HCT116 (cell line): ENCODE data around the gene GABBR2. TPM values are rescaled to one million over a fixed set of nuclear protein-coding genes. Genes with fewer than 3 reads are reported as not detected.

Source experiments
- ATAC-seq: fragments of 200-7000 bp; cut with Tn5 transposase; 2 replicates; pipeline ENCODE4 v1.9.1; 2020; ENCODE audit warnings: mild to moderate bottlenecking, moderate library complexity
- BruUV-seq: library from RNA; stranded (reverse); fragments of 400-500 nt; replicated peaks from 2 replicates; lab custom pipeline; 2021; lab: Mats Ljungman, UMichigan
- CTCF ChIA-PET: fragments of 300-600 bp; sonication (Branson Sonifier 250); formaldehyde crosslinking; loops from one replicate; lab custom pipeline; 2021; ENCODE audit warnings: antibody characterized with exemption; lab: Charles Lee
- POLR2A ChIA-PET: fragments of 300-600, 350-600 bp; sonication (Branson Sonifier 250); formaldehyde crosslinking; loops from one replicate; lab custom pipeline; 2021; ENCODE audit warnings: antibody characterized with exemption; lab: Charles Lee
- RAD21 ChIA-PET, 2 experiments: fragments of 300-600 bp; sonication (Branson Sonifier 250); formaldehyde crosslinking; loops; one replicate each; lab custom pipeline; 2023; ENCODE audit warnings: low total read pairs in 2 of 2; ENCODE audit not compliant: uncharacterized antibody in 2 of 2, unreplicated experiment in 2 of 2, low non-redundant PET in 1 of 2; lab: Charles Lee
- DNase-seq: peaks from one replicate; pipeline ENCODE4 v3.0.0-alpha.2; 2010; ENCODE audit warnings: low read depth, low spot score
- H2AFZ ChIP-seq: fragments of 200-600 bp; shearing (Covaris generic), sonication (generic); 2 replicates; pipeline ENCODE4 v1.6.1; 2017; ENCODE audit warnings: low read depth, mixed run types, mixed read lengths, antibody characterized with exemption, low read length; ENCODE audit not compliant: poor library complexity, severe bottlenecking
- H3K27ac ChIP-seq: 2 replicates; pipeline ENCODE4 v1.5.1; 2012; ENCODE audit warnings: low read depth, low read length
- H3K27me3 ChIP-seq: fragments of 200-600 bp; sonication (generic); 2 replicates; pipeline ENCODE4 v1.6.1; 2016; ENCODE audit warnings: mixed run types, low read length, mixed read lengths; ENCODE audit not compliant: insufficient read depth
- H3K36me3 ChIP-seq, 2 experiments: fragments of 200-500 bp in 1 of 2; fragments of 200-600 bp in 1 of 2; sonication (Bioruptor generic) in 1 of 2; sonication (generic) in 1 of 2; 2 replicates each; pipeline versions ENCODE4 v1.5.1 to v1.6.1; 2014 to 2016; ENCODE audit warnings: low read length in 2 of 2, inconsistent platforms in 1 of 2, mixed read lengths in 1 of 2, mixed run types in 1 of 2; ENCODE audit not compliant: insufficient read depth in 2 of 2, control insufficient read depth in 1 of 2
- H3K4me1 ChIP-seq, 2 experiments: fragments of 200-600 bp in 1 of 2; sonication (generic) in 1 of 2; 2 replicates each; pipeline versions ENCODE4 v1.5.1 to v1.6.1; 2012 to 2017; ENCODE audit warnings: low read length in 2 of 2, inconsistent platforms in 1 of 2, mild to moderate bottlenecking in 1 of 2, mixed read lengths in 1 of 2, mixed run types in 1 of 2, moderate library complexity in 1 of 2; ENCODE audit not compliant: insufficient read depth in 2 of 2, control insufficient read depth in 1 of 2
- H3K4me2 ChIP-seq: fragments of 200-600 bp; sonication (generic); 2 replicates; pipeline ENCODE4 v1.6.1; 2017; ENCODE audit warnings: mixed run types, low read length, mixed read lengths
- H3K4me3 ChIP-seq, 2 experiments: fragments of 200-600 bp in 1 of 2; sonication (generic) in 1 of 2; replicated peaks in 1 of 2; 2 replicates each; pipeline ENCODE4 v1.5.1; 2011 to 2016; ENCODE audit warnings: low read length in 2 of 2, control low read depth in 1 of 2, low read depth in 1 of 2, mild to moderate bottlenecking in 1 of 2, mixed read lengths in 1 of 2, mixed run types in 1 of 2
- H3K79me2 ChIP-seq: fragments of 200-600 bp; sonication (generic); 2 replicates; pipeline ENCODE4 v1.6.1; 2017; ENCODE audit warnings: mild to moderate bottlenecking, mixed run types, low read length, moderate library complexity, mixed read lengths; ENCODE audit not compliant: insufficient read depth
- H3K9ac ChIP-seq: fragments of 200-600 bp; sonication (generic); 2 replicates; pipeline ENCODE4 v1.6.1; 2016; ENCODE audit warnings: low read length, mixed read lengths
- H3K9me2 ChIP-seq: fragments of 200-600 bp; sonication (generic), shearing (Covaris generic); 2 replicates; pipeline ENCODE4 v1.6.1; 2017; ENCODE audit warnings: mixed run types, mild to moderate bottlenecking, moderate library complexity; ENCODE audit not compliant: insufficient read depth
- H3K9me3 ChIP-seq, 2 experiments: fragments of 200-500 bp in 1 of 2; fragments of 200-600 bp in 1 of 2; sonication (Bioruptor generic) in 1 of 2; sonication (generic) in 1 of 2; 2 replicates each; pipeline ENCODE4 v1.6.1; 2014 to 2017; ENCODE audit warnings: low read length in 2 of 2, mixed read lengths in 2 of 2, inconsistent platforms in 1 of 2, low read depth in 1 of 2, mild to moderate bottlenecking in 1 of 2, mixed run types in 1 of 2, moderate library complexity in 1 of 2; ENCODE audit not compliant: control insufficient read depth in 1 of 2, insufficient read depth in 1 of 2
- H4K20me1 ChIP-seq: fragments of 200-600 bp; sonication (generic), shearing (Covaris generic); 2 replicates; pipeline ENCODE4 v1.6.1; 2017; ENCODE audit warnings: mixed run types, mild to moderate bottlenecking, moderate library complexity; ENCODE audit not compliant: insufficient read depth
- ATF3 ChIP-seq: IDR thresholded peaks from 2 replicates; pipeline ENCODE4 v1.6.1; 2012
- CBX3 ChIP-seq: IDR thresholded peaks from 2 replicates; pipeline ENCODE4 v1.6.1; 2012; ENCODE audit warnings: low read depth
- CEBPB ChIP-seq: IDR thresholded peaks from 2 replicates; pipeline ENCODE4 v1.6.1; 2012; ENCODE audit warnings: low read depth
- ELF1 ChIP-seq: IDR thresholded peaks from 2 replicates; pipeline ENCODE4 v1.6.1; 2012; ENCODE audit warnings: low read depth, borderline replicate concordance
- EZH2phosphoT487 ChIP-seq: fragments of 200-600 bp; IDR thresholded peaks from 2 replicates; pipeline ENCODE4 v1.6.1; 2018; ENCODE audit warnings: antibody characterized with exemption, borderline replicate concordance
- POLR2AphosphoS5 ChIP-seq: IDR thresholded peaks from 2 replicates; pipeline ENCODE4 v1.6.1; 2011; ENCODE audit warnings: mild to moderate bottlenecking, low read depth, low read length, moderate library complexity
- REST ChIP-seq: IDR thresholded peaks from 2 replicates; pipeline ENCODE4 v1.6.1; 2012; ENCODE audit warnings: low read depth
- SIN3A ChIP-seq: IDR thresholded peaks from 2 replicates; pipeline ENCODE4 v1.6.1; 2012; ENCODE audit warnings: low read depth
- SP1 ChIP-seq: IDR thresholded peaks from 2 replicates; pipeline ENCODE4 v1.6.1; 2012; ENCODE audit warnings: low read depth
- SRF ChIP-seq: IDR thresholded peaks from 2 replicates; pipeline ENCODE4 v1.6.1; 2012; ENCODE audit warnings: low read depth
- TCF7L2 ChIP-seq: IDR thresholded peaks from 2 replicates; pipeline ENCODE4 v1.7.0; 2011; ENCODE audit warnings: borderline replicate concordance, inconsistent platforms; ENCODE audit not compliant: insufficient read depth, insufficient read length; ENCODE audit errors: extremely low read depth
- ZBTB33 ChIP-seq: IDR thresholded peaks from 2 replicates; pipeline ENCODE4 v1.6.1; 2011; ENCODE audit warnings: mild to moderate bottlenecking, low read length, moderate library complexity; ENCODE audit not compliant: insufficient replicate concordance; ENCODE audit errors: extremely low read depth
- ZFX ChIP-seq: fragments of 450-650 bp; IDR thresholded peaks from 2 replicates; pipeline ENCODE4 v1.6.1; 2017
- ZNF274 ChIP-seq: fragments of 200-500 bp; sonication (Bioruptor generic); IDR thresholded peaks from 2 replicates; pipeline ENCODE4 v1.6.1; 2014; ENCODE audit warnings: mild to moderate bottlenecking, low read depth, low read length, inconsistent platforms
- intact Hi-C: fragments of 100-400 bp; cut with micrococcal nuclease; formaldehyde crosslinking; loops from 2 replicates; pipeline ENCODE4 v1.10.0; 2022
- total RNA-seq: library from RNA; stranded (reverse); gene quantifications from one replicate; pipeline ENCODE4 v1.2.1, GENCODE V29; 2021; ENCODE audit not compliant: unreplicated experiment

GABBR2 gene
- total RNA-seq, 1 experiment from 2014 or later: 0.15 TPM

GRCh38 chr9:98598861-98599260 is 109.9 kb downstream of the GABBR2 start:
- CTCF ChIA-PET: no interaction called here
- POLR2A ChIA-PET: no interaction called here
- no peaks in the 10 kb centered on the region for H3K4me1 ChIP-seq
- H3K27me3 ChIP-seq: no peaks in the 10 kb centered on the region
- H4K20me1 ChIP-seq: no peaks in the 10 kb centered on the region
- BruUV-seq: no TSS peak
- intact Hi-C loops: no loop called here
- RAD21 ChIA-PET: no interaction called here
- H3K4me3 ChIP-seq: no peak overlapping the region
- H3K36me3 ChIP-seq: no peaks in the 10 kb centered on the region
- no peak overlapping the region for H3K27ac ChIP-seq
- ATAC-seq (no peak), DNase-seq (no peak)
- H3K9me2 ChIP-seq: no peaks in the 10 kb centered on the region
- no peak overlapping the region for H2AFZ ChIP-seq
- no peak overlapping the region for H3K9ac ChIP-seq
- H3K9me3 ChIP-seq: no peaks in the 10 kb centered on the region
- H3K79me2 ChIP-seq: no peaks in the 10 kb centered on the region
- no peak overlapping the region for H3K4me2 ChIP-seq
- TF ChIP-seq EZH2phosphoT487 (no peak), TCF7L2 (no peak), SRF (no peak), CEBPB (no peak), CBX3 (no peak), ZFX (no peak), ELF1 (no peak)

- no peak overlapping the region for H3K9ac ChIP-seq
- no peak overlapping the region for H3K27ac ChIP-seq
- ChIA-PET POLR2A (no interaction called here), RAD21 (no interaction called here), CTCF (no interaction called here)
- no TSS peak for BruUV-seq
- no peaks in the 10 kb centered on the region for H3K36me3 ChIP-seq
- DNase-seq (no peak), ATAC-seq (no peak)
- no peaks in the 10 kb centered on the region for H3K9me2 ChIP-seq
- H2AFZ ChIP-seq: no peak overlapping the region
- H3K4me1 ChIP-seq: no peaks in the 10 kb centered on the region
- H3K4me3 ChIP-seq: no peak overlapping the region
- no peaks in the 10 kb centered on the region for H3K9me3 ChIP-seq
- intact Hi-C loops: no loop called here
- no peaks in the 10 kb centered on the region for H4K20me1 ChIP-seq
- no peaks in the 10 kb centered on the region for H3K79me2 ChIP-seq
- no peak overlapping the region for H3K4me2 ChIP-seq
- H3K27me3 ChIP-seq: no peaks in the 10 kb centered on the region
- TF ChIP-seq CBX3 (no peak), SIN3A (no peak), SP1 (no peak), REST (no peak), EZH2phosphoT487 (no peak), SRF (no peak), ZNF274 (no peak), TCF7L2 (no peak), ZBTB33 (no peak), ATF3 (no peak), POLR2AphosphoS5 (no peak)
Measured at GRCh38 chr9:98597236-98597771, 111.4 kb downstream of the GABBR2 start.
